Activated CD8-positive, alpha-beta memory T cell treated with anti-CD3 and anti-CD28 coated beads, Interleukin-2, amount 50 U/mL, for 4 hours (primary cell): ENCODE results near the gene USP20.

Experiments used
- DNase-seq: peaks from one replicate; pipeline ENCODE4 v3.0.0-alpha.2; 2020

The USP20 gene

DNA sequence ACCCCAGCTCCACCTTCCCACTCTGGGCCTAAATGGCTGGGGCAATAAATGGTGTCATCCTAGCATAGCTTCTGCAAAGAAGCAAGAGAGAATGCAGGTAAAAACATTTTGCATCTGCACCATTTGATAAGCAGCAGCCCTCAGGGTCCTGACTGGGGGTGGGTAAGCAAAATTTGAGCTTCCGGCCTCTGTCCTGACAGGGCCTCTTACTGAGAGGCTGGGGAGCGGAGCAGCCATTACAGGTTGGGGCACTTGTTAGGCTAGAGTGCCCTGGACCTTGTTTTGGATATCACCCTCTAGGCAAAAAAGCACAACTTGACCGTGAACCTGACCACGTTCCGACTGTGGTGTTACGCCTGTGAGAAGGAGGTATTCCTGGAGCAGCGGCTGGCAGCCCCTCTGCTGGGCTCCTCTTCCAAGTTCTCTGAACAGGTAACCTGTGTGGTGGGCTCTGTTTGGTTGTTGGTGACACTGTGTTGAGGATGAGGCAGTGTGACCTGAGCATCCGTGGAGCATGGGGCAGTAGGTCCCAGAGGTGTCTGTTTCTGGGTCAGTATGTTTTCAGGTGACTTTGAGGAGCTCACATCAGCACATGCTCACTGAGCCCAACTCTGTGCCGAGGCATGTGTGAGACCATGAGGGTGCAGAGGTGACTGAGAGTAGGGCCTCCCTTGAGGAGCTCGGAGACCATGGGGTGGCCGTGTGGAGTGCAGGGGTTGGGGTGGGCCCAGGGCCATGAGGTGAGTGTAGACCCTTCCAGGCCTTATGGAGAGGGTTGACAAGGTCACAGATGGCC lies 23.1 kb downstream of the USP20 start:
- DNase-seq = no peak

- DNase-seq = no peak
Observed at GRCh38 chr9:129860653-129861446, 25.6 kb downstream of the USP20 start.

GRCh38 chr9:129861447-129861827 lies 26.2 kb downstream of the USP20 start:
- no peak for DNase-seq

DNA sequence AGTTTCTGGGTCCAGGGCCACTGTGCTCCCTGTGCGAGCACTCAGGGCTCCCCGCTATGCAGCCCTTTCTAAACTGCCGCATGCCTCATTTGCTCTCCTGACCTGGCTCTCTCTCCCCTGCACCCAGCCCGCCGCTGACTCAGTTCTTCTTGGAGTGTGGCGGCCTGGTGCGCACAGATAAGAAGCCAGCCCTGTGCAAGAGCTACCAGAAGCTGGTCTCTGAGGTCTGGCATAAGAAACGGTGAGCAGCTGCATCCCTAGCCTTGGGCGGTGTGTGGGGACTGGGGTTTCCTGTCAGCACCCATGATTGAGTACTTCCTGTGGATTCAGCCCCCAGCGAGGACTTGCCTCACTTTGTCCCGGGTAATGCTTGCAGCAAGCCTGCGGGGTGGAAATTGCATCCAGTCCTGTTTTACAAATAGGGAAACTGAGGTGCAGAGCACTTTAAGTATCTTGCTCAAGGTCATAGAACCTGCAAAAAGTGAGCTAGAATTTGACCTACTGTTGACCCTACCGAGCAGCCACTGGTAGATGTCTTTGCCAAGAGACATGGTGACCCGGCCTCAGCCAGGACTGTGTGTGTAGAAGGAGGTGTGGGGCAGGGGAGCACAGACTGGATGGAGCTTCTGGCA lies 27.9 kb downstream of the USP20 start:
- peak; percentile 62 for DNase-seq

GRCh38 chr9:129864991-129865647 lies 29.9 kb downstream of the USP20 start:
- no peak for DNase-seq

DNA sequence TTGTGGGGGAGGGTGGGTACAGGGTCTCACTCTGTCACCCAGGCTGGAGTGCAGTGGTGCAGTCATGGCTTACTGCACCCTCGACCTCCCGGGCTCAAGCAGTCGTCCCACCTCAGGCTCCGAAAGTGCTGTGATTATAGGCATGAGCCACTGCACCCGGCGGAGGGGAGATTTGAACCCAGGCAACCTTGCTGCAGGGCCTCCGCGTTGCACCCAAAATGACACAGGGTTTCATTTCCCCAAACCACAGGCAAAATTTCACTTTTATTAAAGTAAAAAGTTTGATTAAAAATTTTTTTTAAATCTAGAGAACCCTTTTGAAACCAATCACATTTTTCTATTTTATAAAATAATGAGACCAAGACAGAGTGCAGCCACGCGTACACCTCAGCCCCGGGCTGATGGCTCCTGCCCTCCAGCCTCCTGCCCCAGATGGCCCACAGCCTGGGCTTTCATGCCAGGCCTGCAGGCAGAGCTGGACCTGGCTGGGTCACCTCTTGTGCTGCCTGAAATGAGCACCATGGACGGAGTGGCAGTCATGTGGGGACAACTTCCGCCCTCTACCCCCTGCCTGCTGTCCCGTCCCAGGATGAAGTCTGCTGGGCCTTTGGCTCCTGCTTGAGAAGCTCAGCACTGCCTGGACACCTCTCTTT lies 30.5 kb downstream of the USP20 start:
- no peak for DNase-seq

- DNase-seq = peak; percentile 59
Observed at GRCh38 chr9:129866394-129867135, 31.3 kb downstream of the USP20 start.

- no peak for DNase-seq
Observed at GRCh38 chr9:129867136-129868022, 32.1 kb downstream of the USP20 start.

DNA sequence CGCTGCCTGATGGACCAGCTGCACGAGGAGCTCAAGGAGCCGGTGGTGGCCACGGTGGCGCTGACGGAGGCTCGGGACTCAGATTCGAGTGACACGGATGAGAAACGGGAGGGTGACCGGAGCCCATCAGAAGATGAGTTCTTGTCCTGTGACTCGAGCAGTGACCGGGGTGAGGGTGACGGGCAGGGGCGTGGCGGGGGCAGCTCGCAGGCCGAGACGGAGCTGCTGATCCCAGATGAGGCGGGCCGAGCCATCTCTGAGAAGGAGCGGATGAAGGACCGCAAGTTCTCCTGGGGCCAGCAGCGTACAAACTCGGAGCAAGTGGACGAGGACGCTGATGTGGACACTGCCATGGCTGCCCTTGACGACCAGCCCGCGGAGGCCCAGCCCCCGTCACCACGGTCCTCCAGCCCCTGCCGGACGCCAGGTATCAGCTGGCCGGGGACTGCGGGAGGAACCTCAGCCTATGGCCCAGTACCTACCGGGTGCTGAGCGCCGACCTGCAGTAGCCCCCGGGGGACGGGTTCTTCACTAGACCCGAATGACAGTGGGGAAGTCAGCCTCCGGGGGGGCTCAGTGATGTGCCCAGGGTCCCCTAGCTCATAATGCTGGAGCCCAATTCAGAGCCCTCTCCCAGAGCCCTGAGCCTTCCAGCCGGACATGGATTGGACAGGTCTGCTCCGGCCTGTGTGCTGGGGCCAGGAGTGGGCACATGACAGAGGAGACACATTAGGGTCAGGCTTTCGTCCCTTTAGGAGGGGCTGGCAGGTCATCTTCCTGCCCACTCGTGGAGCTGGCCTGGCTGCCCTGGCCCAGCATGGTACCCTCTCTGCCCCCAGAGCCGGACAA lies 33.0 kb downstream of the USP20 start:
- no peak for DNase-seq

- peak; percentile 86 for DNase-seq
Observed at GRCh38 chr9:129868872-129869486, 33.7 kb downstream of the USP20 start.

DNA sequence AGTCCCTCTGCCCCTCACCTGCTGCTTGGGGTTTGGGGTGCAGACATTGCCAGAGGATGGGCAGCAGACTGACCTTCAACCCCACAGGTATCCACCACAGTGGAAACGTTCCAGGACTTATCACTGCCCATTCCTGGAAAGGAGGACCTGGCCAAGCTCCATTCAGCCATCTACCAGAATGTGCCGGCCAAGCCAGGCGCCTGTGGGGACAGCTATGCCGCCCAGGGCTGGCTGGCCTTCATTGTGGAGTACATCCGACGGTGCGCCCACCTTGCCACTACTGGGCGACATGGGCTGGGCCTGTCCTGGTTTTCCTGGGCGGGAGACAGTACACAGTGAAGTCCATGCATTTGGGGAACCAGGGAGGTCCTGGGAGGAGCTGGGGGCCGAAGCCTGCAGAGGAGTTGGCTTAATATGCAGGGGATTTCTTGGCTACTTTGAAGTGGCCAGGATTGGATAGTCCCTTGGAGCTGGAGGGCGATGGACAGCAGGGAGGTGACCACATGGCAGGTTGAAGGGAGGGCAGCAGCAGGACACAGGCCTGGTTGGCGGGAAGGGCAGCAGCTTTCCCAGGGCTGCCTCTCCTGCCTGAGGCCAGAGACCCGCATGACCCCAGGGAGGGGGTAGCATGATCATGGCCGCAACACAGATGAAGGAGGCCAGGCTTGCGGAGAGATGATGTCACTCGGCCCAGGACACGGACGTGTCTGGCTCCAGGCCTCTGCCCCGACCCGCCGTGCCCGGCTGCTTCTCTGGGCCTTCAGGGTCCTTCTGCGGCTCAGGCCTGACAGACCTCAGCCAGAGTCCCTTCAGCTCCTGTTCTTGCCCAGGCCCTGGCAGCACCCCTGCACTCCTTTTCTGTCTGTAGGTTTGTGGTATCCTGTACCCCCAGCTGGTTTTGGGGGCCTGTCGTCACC lies 34.6 kb downstream of the USP20 start:
- no peak for DNase-seq

DNA sequence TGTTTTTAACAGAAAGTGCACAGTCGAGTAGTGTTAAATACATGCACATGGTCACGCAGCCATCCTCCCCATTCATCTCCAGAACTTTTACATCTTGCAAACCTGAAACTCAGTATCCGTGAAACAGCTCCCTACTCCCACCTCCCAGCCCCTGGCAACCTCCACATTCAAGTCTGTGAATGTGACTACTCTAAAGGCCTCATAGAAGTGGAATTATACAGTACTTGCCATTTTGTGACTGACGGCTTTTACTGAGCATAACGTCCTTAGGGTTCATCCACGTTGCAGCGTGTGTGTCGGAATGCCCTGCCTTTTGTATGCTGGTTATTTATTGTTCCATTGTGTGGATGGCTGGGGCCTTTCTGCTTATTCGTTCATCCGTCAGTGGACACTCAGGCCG lies 35.8 kb downstream of the USP20 start:
- no peak for DNase-seq

- DNase-seq = no peak
Observed at GRCh38 chr9:129873563-129874190, 38.4 kb downstream of the USP20 start.

DNA sequence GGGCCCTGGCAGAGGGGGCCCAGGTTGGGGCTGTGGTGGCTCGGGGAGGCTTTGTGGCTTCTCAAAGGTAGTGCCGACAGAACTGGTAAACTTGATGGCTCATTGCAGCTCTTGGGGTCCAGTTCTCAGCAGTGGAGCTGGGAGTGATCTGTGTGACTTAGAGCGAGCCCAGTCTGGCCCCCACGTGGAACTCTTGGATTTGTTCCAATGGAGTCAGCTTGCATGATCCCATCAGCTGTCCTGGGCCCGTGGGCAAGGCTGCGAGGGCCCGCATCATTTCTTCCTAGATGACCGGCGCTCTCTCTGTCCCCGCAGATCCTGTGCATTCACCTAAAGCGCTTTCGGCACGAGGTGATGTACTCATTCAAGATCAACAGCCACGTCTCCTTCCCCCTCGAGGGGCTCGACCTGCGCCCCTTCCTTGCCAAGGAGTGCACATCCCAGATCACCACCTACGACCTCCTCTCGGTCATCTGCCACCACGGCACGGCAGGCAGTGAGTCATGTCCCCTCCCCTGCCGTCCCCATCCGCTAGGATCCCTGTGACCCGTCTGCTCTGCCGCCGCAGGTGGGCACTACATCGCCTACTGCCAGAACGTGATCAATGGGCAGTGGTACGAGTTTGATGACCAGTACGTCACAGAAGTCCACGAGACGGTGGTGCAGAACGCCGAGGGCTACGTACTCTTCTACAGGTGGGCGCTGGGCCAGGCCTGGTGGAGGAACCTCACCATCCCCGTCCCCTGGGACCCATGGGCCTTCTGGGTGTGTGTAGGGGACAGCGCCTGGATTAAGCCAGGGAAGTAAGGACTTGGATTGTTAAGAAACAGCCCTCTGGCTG lies 39.2 kb downstream of the USP20 start:
- DNase-seq = no peak

- DNase-seq = no peak
Observed at GRCh38 chr9:129875181-129875611, 39.9 kb downstream of the USP20 start.

DNA sequence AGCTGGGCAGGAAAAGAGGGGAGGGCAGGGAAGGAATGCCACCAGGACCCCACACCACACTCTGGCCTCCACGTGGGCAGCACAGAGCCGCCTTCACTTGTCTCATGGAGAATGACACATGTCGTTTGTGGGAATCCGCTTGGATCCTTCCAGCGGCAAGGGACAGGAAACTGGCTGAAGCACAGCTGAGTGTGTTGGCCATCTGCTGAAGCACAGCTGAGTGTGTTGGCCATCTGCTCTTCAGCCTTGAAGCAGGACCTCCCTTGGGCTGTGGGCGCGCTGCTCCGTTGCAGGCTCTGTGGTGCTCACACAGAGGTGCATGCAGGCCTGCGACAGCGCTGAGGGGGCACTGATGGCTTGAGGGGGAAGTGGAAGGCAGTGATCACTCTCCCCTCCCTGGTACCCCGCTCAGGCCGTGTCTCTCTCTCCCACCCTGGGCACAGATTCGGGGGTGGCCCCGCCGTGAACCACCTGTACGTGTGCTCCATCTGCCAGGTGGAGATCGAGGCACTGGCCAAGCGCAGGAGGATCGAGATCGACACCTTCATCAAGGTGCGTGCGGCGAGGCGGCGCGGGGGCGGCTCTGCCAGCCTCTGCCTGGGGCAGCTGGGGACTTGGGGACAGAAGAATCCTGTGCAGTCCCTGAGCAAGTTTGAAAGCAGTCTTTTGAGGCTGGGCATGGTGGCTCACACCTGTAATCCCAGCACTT lies 40.6 kb downstream of the USP20 start:
- no peak for DNase-seq
